GM23338 (cell line): ENCODE data around the gene AS3MT. TPM values are rescaled to one million over a fixed set of nuclear protein-coding genes. Genes with fewer than 3 reads are reported as not detected.
A peak's percentile ranks its signal among the peaks of the same experiment; 100 is the strongest.
"Not testable (repeated sequence)": the region's sequence is repeated elsewhere in the genome, so short reads cannot be mapped to it uniquely, and the experiment has no call there.

ENCODE experiments used
- ATAC-seq: fragments of 200-7000 bp; cut with Tn5 transposase; 3 replicates; pipeline ENCODE4 v1.9.1; 2020
- DNase-seq: peaks from one replicate; pipeline ENCODE4 v3.0.0-alpha.2; 2015; ENCODE audit warnings: low spot score
- H2AFZ ChIP-seq: fragments of 200-600 bp; sonication (generic); 2 replicates; pipeline ENCODE4 v1.8.0; 2016; ENCODE audit warnings: antibody characterized with exemption, mild to moderate bottlenecking, moderate library complexity
- H3F3A ChIP-seq: fragments of 200-600 bp; sonication (generic); replicated peaks from 2 replicates; pipeline ENCODE4 v1.8.0; 2017; ENCODE audit warnings: antibody characterized with exemption, mixed run types, low read depth
- H3K27ac ChIP-seq: fragments of 200-600 bp; sonication (generic); 2 replicates; pipeline ENCODE4 v1.6.1; 2016; ENCODE audit warnings: low read depth
- H3K27me3 ChIP-seq: fragments of 200-600 bp; sonication (generic); 2 replicates; pipeline ENCODE4 v1.8.0; 2016; ENCODE audit warnings: mild to moderate bottlenecking, mixed run types, moderate library complexity; ENCODE audit not compliant: insufficient read depth
- H3K36me3 ChIP-seq: fragments of 200-600 bp; sonication (generic); 2 replicates; pipeline ENCODE4 v1.8.0; 2016; ENCODE audit warnings: mild to moderate bottlenecking; ENCODE audit not compliant: insufficient read depth
- H3K4me1 ChIP-seq: fragments of 200-600 bp; sonication (generic); 2 replicates; pipeline ENCODE4 v1.8.0; 2016; ENCODE audit warnings: mild to moderate bottlenecking, moderate library complexity; ENCODE audit not compliant: insufficient read depth
- H3K4me2 ChIP-seq: fragments of 200-600 bp; sonication (generic); 2 replicates; pipeline ENCODE4 v1.7.1; 2017; ENCODE audit warnings: mixed run types
- H3K4me3 ChIP-seq: fragments of 200-600 bp; sonication (generic); 2 replicates; pipeline ENCODE4 v1.6.1; 2016; ENCODE audit warnings: mixed run types
- H3K79me2 ChIP-seq: fragments of 200-600 bp; sonication (generic); replicated peaks from 2 replicates; pipeline ENCODE4 v1.8.0; 2017; ENCODE audit warnings: mild to moderate bottlenecking; ENCODE audit not compliant: insufficient read depth
- H3K9me2 ChIP-seq: fragments of 200-600 bp; sonication (generic); 2 replicates; pipeline ENCODE4 v1.8.0; 2017; ENCODE audit not compliant: insufficient read depth
- H4K20me1 ChIP-seq: fragments of 200-600 bp; sonication (generic); replicated peaks from 2 replicates; pipeline ENCODE4 v1.8.0; 2017; ENCODE audit warnings: mild to moderate bottlenecking; ENCODE audit not compliant: insufficient read depth
- H3K27ac Mint-ChIP-seq: 2 replicates; pipeline ENCODE4 v1.8.0; 2020; ENCODE audit warnings: inconsistent platforms, mild to moderate bottlenecking, moderate library complexity, mixed read lengths
- H3K27me3 Mint-ChIP-seq: 3 replicates; pipeline ENCODE4 v1.8.0; 2022; ENCODE audit warnings: low read depth, mild to moderate bottlenecking, moderate library complexity, mixed read lengths, inconsistent platforms; ENCODE audit not compliant: insufficient read depth, poor library complexity
- H3K36me3 Mint-ChIP-seq: 3 replicates; pipeline ENCODE4 v1.8.0; 2021; ENCODE audit warnings: low read depth, mild to moderate bottlenecking, inconsistent platforms, moderate library complexity, mixed read lengths
- H3K4me1 Mint-ChIP-seq: 3 replicates; pipeline ENCODE4 v1.8.0; 2020; ENCODE audit warnings: mild to moderate bottlenecking, inconsistent platforms, mixed read lengths
- H3K4me3 Mint-ChIP-seq: 3 replicates; pipeline ENCODE4 v1.8.0; 2021; ENCODE audit warnings: moderate library complexity, mild to moderate bottlenecking, inconsistent platforms, mixed read lengths
- H3K9me3 Mint-ChIP-seq: 3 replicates; pipeline ENCODE4 v1.8.0; 2020; ENCODE audit warnings: moderate library complexity, mild to moderate bottlenecking, inconsistent platforms, mixed read lengths
- CREB1 ChIP-seq: fragments of 250-450 bp; sonication (Bioruptor Pico); IDR thresholded peaks from 2 replicates; pipeline ENCODE4 v1.5.0; 2020; ENCODE audit warnings: low read depth, mild to moderate bottlenecking, moderate library complexity
- CTCF ChIP-seq, 2 experiments: fragments of 200-600 bp in 1 of 2; sonication (generic) in 1 of 2; conservative IDR thresholded peaks; 2 replicates each; pipeline versions ENCODE4 v1.5.1 to v1.6.1; 2016 to 2017; ENCODE audit warnings: antibody characterized with exemption in 2 of 2, low read depth in 2 of 2, mild to moderate bottlenecking in 2 of 2, moderate library complexity in 1 of 2
- ETS1 ChIP-seq: IDR thresholded peaks from 2 replicates; pipeline ENCODE4 v1.6.1; 2016; ENCODE audit warnings: antibody characterized with exemption
- EZH2 ChIP-seq: fragments of 200-600 bp; sonication (generic); IDR thresholded peaks from one replicate; pipeline ENCODE4 v1.8.0; 2017; ENCODE audit warnings: antibody characterized with exemption, mild to moderate bottlenecking, low read depth; ENCODE audit not compliant: unreplicated experiment
- EZH2phosphoT487 ChIP-seq: fragments of 200-600 bp; sonication (generic); IDR thresholded peaks from one replicate; pipeline ENCODE4 v1.8.1; 2018; ENCODE audit warnings: antibody characterized with exemption; ENCODE audit not compliant: unreplicated experiment
- JUNB ChIP-seq: IDR thresholded peaks from one replicate; pipeline ENCODE4 v1.6.1; 2016; ENCODE audit warnings: antibody characterized with exemption; ENCODE audit not compliant: unreplicated experiment
- NANOG ChIP-seq: IDR thresholded peaks from 2 replicates; pipeline ENCODE4 v1.6.1; 2016; ENCODE audit warnings: antibody characterized with exemption, borderline replicate concordance
- POLR2AphosphoS5 ChIP-seq: IDR thresholded peaks from 2 replicates; pipeline ENCODE4 v1.6.1; 2016; ENCODE audit warnings: antibody characterized with exemption, low read depth
- REST ChIP-seq: IDR thresholded peaks from one replicate; pipeline ENCODE4 v1.6.1; 2018; ENCODE audit warnings: antibody characterized with exemption; ENCODE audit not compliant: unreplicated experiment
- STAT1 ChIP-seq: IDR thresholded peaks from one replicate; pipeline ENCODE4 v1.6.1; 2016; ENCODE audit warnings: antibody characterized with exemption; ENCODE audit not compliant: unreplicated experiment
- ZNF114 ChIP-seq: fragments of 250-450 bp; sonication (Bioruptor Pico); IDR thresholded peaks from 2 replicates; pipeline ENCODE4 v1.5.0; 2020; ENCODE audit warnings: mild to moderate bottlenecking, moderate library complexity
- polyA plus RNA-seq: library from polyadenylated mRNA; unstranded; fragments of >200 nt; fragmentation: Nextera tagmentation; extraction: Ambion mirVana; gene quantifications from 2 replicates; pipeline ENCODE4 v1.2.1, GENCODE V29; 2016
- total RNA-seq: library from RNA; depleted of rRNA; stranded (reverse); fragments of >200 nt; shearing (Covaris generic); gene quantifications from 2 replicates; pipeline ENCODE4 v1.2.3, GENCODE V29; 2014

The AS3MT gene
- total and polyA plus RNA-seq, 2 experiments from 2014 or later = 6.3 to 8.8 TPM

GRCh38 chr10:102853237-102853636, 16.0 kb upstream of the AS3MT start:
- H3K27ac ChIP-seq, DNase-seq, H4K20me1 ChIP-seq, H3K36me3 Mint-ChIP-seq, H3K27ac Mint-ChIP-seq, H3K4me1 ChIP-seq, H2AFZ ChIP-seq, H3K79me2 ChIP-seq, H3F3A ChIP-seq, H3K9me3 Mint-ChIP-seq, H3K36me3 ChIP-seq, H3K9me2 ChIP-seq, ATAC-seq, H3K4me3 ChIP-seq, H3K4me2 ChIP-seq, H3K4me3 Mint-ChIP-seq, H3K27me3 ChIP-seq: not testable (repeated sequence)
- peaks cover 13% of the 10 kb centered on the region for H3K27me3 Mint-ChIP-seq
- H3K4me1 Mint-ChIP-seq = peaks cover 13% of the 10 kb centered on the region

GRCh38 chr10:102855731-102856436, 13.4 kb upstream of the AS3MT start:
- not testable (repeated sequence) for H3K79me2 ChIP-seq

GRCh38 chr10:102856758-102857424, 12.4 kb upstream of the AS3MT start:
- Mint-ChIP-seq H3K9me3 (no peaks in the 10 kb centered on the region), H3K36me3 (no peaks in the 10 kb centered on the region; the same call in 2 of the 3 replicates), H3K27me3 (peaks cover 7% of the 10 kb centered on the region), H3K27ac (peak overlapping the region; percentile 44), H3K4me1 (peaks cover 13% of the 10 kb centered on the region), H3K4me3 (no peak overlapping the region)
- Histone ChIP-seq H3K4me2 (no peak overlapping the region), H3F3A (0 out of 2 replicates have a peak, but pooled peaks cover 3% of the 10 kb centered on the region), H3K79me2 (no peaks in the 10 kb centered on the region), H4K20me1 (no peaks in the 10 kb centered on the region), H2AFZ (no peak overlapping the region), H3K4me3 (no peak overlapping the region), H3K36me3 (no peaks in the 10 kb centered on the region), H3K4me1 (peaks cover 9% of the 10 kb centered on the region; the same call in 1 of the 2 replicates), H3K9me2 (no peaks in the 10 kb centered on the region), H3K27ac (no peak overlapping the region), H3K27me3 (no peaks in the 10 kb centered on the region)
- DNase-seq (peak; percentile 19), ATAC-seq (no peak)
- TF ChIP-seq CREB1 (CRISPR knock-in tag) (no peak), STAT1 (no peak), NANOG (no peak), CTCF (conservative IDR thresholded peaks at IDR 0.05; ENCODE audit: low read depth in 2 of 2) (no peak), EZH2 (no peak), REST (no peak), ZNF114 (CRISPR knock-in tag) (no peak), EZH2phosphoT487 (no peak), JUNB (no peak), POLR2AphosphoS5 (no peak), ETS1 (no peak)

More at GRCh38 chr10:102855731-102856436, 13.4 kb upstream of the AS3MT start:
- not testable (repeated sequence) for H3K4me3 Mint-ChIP-seq, H3K27me3 ChIP-seq, H3K36me3 Mint-ChIP-seq, H3K9me3 Mint-ChIP-seq, H3F3A ChIP-seq, H3K4me1 ChIP-seq, H3K36me3 ChIP-seq, ATAC-seq, H3K9me2 ChIP-seq, H2AFZ ChIP-seq, H3K4me2 ChIP-seq, H3K4me3 ChIP-seq, H4K20me1 ChIP-seq, H3K27me3 Mint-ChIP-seq, H3K27ac Mint-ChIP-seq
- H3K4me1 Mint-ChIP-seq = peaks cover 13% of the 10 kb centered on the region
- DNase-seq = peak; percentile 24
- H3K27ac ChIP-seq = 0 out of 2 replicates have a peak overlapping the region, but pooled peaks have one; percentile 22
